ENCODE measurements around the gene BTNL3. TPM values are rescaled to one million over a fixed set of nuclear protein-coding genes. Genes with fewer than 3 reads are reported as not detected.

The BTNL3 gene
- total RNA-seq, 2 experiments from 2014 or later = not detected

DNA sequence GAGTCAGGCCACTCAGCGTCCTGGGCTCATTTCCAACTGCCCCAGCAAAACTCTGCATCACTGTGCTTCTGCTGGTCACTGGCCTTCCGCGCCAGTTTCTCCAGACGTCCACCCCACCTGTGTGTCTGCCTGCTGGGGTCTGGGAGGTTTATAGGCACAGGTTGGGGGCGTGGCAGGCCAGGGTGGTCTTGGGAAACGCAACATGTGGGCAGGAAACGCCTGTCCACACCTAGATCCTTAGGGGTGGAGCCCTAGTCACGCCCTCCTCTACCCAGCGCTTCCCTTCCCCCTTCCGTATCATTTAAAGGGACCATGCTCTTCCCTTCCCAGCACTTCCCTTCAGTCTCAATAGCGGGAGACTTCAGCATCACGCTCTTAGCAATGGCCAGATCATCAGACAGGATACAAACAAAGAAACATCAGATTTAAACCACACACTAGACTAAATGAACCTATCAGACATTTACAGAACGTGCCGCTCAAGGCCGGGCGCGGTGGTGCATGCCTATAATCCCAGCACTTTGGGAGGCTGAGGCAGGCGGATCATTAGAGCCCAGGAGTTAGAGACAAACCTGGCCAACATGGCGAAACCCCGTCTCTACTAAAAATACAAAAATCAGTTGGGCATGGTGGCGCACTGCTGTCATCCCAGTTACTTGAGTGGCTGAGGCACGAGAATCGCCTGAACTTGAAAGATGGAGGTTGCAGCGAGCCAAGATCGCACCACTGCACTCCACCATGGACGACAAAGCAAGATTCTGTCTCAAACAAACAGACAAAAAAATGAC lies 39.6 kb downstream of the BTNL3 start:
- Mint-ChIP-seq H3K4me1 (ENCODE audit: low read depth) (no peaks in the 10 kb centered on the region), H3K4me3 (no peak overlapping the region), H3K36me3 (no peaks in the 10 kb centered on the region), H3K9me3 (peaks cover 2% of the 10 kb centered on the region), H3K27me3 (peaks cover 29% of the 10 kb centered on the region), H3K27ac (no peak overlapping the region)
- POLR2A ChIA-PET = no interaction called here
- no peak for DNase-seq
- CTCF ChIA-PET = no interaction called here
- intact Hi-C loops (cut with micrococcal nuclease) = no loop called here

GRCh38 chr5:181031716-181032115 lies 43.1 kb downstream of the BTNL3 start:
- intact Hi-C loops (cut with micrococcal nuclease) = no loop called here
- ChIA-PET POLR2A (no interaction called here), CTCF (interaction anchor here (0.6 kb wide), 1 partner anchor 91 kb away, joined by 4 read pairs; no protein-coding TSS in a partner anchor)
- DNase-seq = no peak
- Mint-ChIP-seq H3K27ac (no peak overlapping the region), H3K27me3 (peaks cover 15% of the 10 kb centered on the region), H3K36me3 (no peaks in the 10 kb centered on the region), H3K4me3 (no peak overlapping the region), H3K4me1 (ENCODE audit: low read depth) (no peaks in the 10 kb centered on the region), H3K9me3 (peaks cover 2% of the 10 kb centered on the region)

- no peak for DNase-seq
- peaks cover 18% of the 10 kb centered on the region for H3K27me3 Mint-ChIP-seq
- H3K9me3 Mint-ChIP-seq = peaks cover 2% of the 10 kb centered on the region
- no peaks in the 10 kb centered on the region for H3K36me3 Mint-ChIP-seq
- no peaks in the 10 kb centered on the region for H3K4me1 Mint-ChIP-seq (ENCODE audit: low read depth)
- H3K4me3 Mint-ChIP-seq = no peak overlapping the region
- POLR2A ChIA-PET = no interaction called here
- CTCF ChIA-PET = no interaction called here
- H3K27ac Mint-ChIP-seq = no peak overlapping the region
- intact Hi-C loops (cut with micrococcal nuclease) = no loop called here
Measured at GRCh38 chr5:181035991-181036815, 47.6 kb downstream of the BTNL3 start.

- ChIA-PET CTCF (no interaction called here), POLR2A (no interaction called here)
- no peaks in the 10 kb centered on the region for H3K4me1 Mint-ChIP-seq (ENCODE audit: low read depth)
- H3K9me3 Mint-ChIP-seq = peaks cover 2% of the 10 kb centered on the region
- peaks cover 18% of the 10 kb centered on the region for H3K27me3 Mint-ChIP-seq
- no peak overlapping the region for H3K27ac Mint-ChIP-seq
- DNase-seq = no peak
- no peaks in the 10 kb centered on the region for H3K36me3 Mint-ChIP-seq
- intact Hi-C loops (cut with micrococcal nuclease) = no loop called here
- no peak overlapping the region for H3K4me3 Mint-ChIP-seq
Measured at GRCh38 chr5:181036816-181037364, 48.2 kb downstream of the BTNL3 start.

GRCh38 chr5:181037365-181037861 lies 48.8 kb downstream of the BTNL3 start:
- DNase-seq = no peak
- CTCF ChIA-PET = no interaction called here
- H3K27me3 Mint-ChIP-seq = peaks cover 18% of the 10 kb centered on the region
- POLR2A ChIA-PET = no interaction called here
- no peaks in the 10 kb centered on the region for H3K9me3 Mint-ChIP-seq
- no peaks in the 10 kb centered on the region for H3K36me3 Mint-ChIP-seq
- intact Hi-C loops (cut with micrococcal nuclease) = no loop called here
- no peak overlapping the region for H3K27ac Mint-ChIP-seq
- H3K4me1 Mint-ChIP-seq (ENCODE audit: low read depth) = no peaks in the 10 kb centered on the region
- no peak overlapping the region for H3K4me3 Mint-ChIP-seq

DNA sequence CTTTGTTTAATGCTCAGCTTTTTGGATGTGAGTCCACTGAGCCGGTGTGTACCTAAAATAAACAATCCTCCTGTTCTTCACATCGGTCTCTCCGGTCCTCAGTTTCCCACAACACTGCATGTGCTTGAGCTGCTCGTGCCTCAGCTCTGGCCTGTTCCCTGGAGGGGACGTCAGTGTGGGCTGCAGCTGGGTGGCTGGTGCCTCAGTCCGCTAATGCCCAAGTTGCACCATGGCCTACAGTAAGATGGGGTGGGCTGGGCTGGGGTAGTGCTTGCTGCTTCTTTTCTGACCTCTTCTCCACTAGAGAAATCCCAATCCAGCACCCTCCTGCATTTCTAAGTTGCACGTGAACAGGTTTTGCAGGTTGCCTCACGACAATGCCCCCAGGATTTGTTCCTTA lies 50.8 kb downstream of the BTNL3 start:
- H3K4me1 Mint-ChIP-seq (ENCODE audit: low read depth) = no peaks in the 10 kb centered on the region
- ChIA-PET CTCF (no interaction called here), POLR2A (interaction anchor here (0.6 kb wide), 1 partner anchor 472 kb away, joined by 3 read pairs; no protein-coding TSS in a partner anchor)
- H3K9me3 Mint-ChIP-seq = no peaks in the 10 kb centered on the region
- no peak overlapping the region for H3K4me3 Mint-ChIP-seq
- no peak overlapping the region for H3K27ac Mint-ChIP-seq
- intact Hi-C loops (cut with micrococcal nuclease) = no loop called here
- no peaks in the 10 kb centered on the region for H3K36me3 Mint-ChIP-seq
- no peak for DNase-seq
- H3K27me3 Mint-ChIP-seq = peaks cover 32% of the 10 kb centered on the region

DNA sequence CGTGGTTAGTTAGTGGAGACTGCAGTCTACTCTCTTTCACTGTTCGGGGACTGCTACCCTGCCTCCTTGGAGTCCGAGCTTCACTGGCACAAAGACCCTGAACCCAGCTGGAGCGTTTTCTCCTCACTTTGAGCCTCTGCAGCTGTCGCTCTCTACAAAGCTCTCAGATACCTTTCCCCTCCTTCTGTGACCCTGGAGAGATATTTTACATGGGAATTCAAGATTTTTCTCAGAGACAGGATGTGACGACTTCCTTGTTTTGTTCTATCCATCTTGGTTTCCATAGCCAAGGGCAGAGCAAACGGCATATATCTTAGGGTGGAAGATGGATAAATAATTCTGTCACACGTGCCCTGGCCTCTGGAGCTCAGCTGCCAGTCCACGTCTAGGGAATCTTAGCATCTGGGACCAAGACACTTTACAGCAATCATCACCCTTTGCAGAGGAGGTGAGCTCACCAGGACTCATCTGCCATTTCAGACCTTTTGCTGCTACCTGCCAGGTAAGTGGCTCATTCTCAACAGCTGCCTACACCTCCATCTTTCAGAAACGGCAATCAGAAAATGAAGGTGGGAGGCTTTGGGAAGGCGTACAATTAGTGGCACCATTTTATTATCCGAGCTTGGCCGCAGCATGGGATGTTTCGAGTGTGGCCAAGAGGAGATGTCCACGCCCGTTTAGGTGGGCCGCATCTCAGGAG lies 51.4 kb downstream of the BTNL3 start, which contains the start of gene BTNL9:
TSS of gene BTNL9 (plus strand) at position 336 of the 700 bp plus-strand sequence. CDS start 5,224 bp downstream, outside the sequence.
- intact Hi-C loops (cut with micrococcal nuclease) = no loop called here

GRCh38 chr5:181040631-181040945 lies 51.9 kb downstream of the BTNL3 start:
- intact Hi-C loops (cut with micrococcal nuclease) = no loop called here
- no peaks in the 10 kb centered on the region for H3K4me1 Mint-ChIP-seq (ENCODE audit: low read depth)
- no peak overlapping the region for H3K4me3 Mint-ChIP-seq
- no peaks in the 10 kb centered on the region for H3K36me3 Mint-ChIP-seq
- no peak overlapping the region for H3K27ac Mint-ChIP-seq
- H3K27me3 Mint-ChIP-seq = peaks cover 34% of the 10 kb centered on the region
- no peaks in the 10 kb centered on the region for H3K9me3 Mint-ChIP-seq
- DNase-seq = no peak
- POLR2A ChIA-PET = no interaction called here
- CTCF ChIA-PET = no interaction called here

More for the DNA sequence above, 51.4 kb downstream of the BTNL3 start, which contains the start of gene BTNL9:
- no peaks in the 10 kb centered on the region for H3K36me3 Mint-ChIP-seq
- H3K4me1 Mint-ChIP-seq (ENCODE audit: low read depth) = no peaks in the 10 kb centered on the region
- no peak within 1 kb of the TSS for H3K27ac Mint-ChIP-seq
- no peak within 1 kb of the TSS for H3K4me3 Mint-ChIP-seq
- H3K9me3 Mint-ChIP-seq = no peaks in the 10 kb centered on the region
- POLR2A ChIA-PET = no interaction called here
- CTCF ChIA-PET = no interaction called here
- DNase-seq = no peak
- peaks cover 34% of the 10 kb centered on the region for H3K27me3 Mint-ChIP-seq

DNA sequence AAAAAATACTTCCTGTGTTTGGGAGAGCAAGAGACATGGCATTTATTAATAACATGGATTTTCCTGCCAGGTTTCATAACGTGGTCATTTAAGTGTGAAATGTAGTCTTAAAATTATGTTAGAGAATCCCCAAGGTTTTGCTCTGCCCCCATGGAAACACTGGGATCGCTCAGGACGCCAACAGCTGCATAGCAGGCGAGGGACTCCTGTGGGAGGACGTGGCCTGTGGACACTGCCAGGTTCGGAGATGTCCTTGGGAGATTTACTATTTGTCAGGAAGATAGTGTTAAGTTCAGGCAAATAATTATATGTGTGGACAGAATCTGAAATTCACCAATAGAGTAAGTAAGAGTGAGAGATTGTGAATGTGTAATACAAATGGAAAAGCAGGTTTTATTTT lies 52.4 kb downstream of the BTNL3 start:
- no peak for DNase-seq
- H3K9me3 Mint-ChIP-seq = no peaks in the 10 kb centered on the region
- POLR2A ChIA-PET = no interaction called here

DNA sequence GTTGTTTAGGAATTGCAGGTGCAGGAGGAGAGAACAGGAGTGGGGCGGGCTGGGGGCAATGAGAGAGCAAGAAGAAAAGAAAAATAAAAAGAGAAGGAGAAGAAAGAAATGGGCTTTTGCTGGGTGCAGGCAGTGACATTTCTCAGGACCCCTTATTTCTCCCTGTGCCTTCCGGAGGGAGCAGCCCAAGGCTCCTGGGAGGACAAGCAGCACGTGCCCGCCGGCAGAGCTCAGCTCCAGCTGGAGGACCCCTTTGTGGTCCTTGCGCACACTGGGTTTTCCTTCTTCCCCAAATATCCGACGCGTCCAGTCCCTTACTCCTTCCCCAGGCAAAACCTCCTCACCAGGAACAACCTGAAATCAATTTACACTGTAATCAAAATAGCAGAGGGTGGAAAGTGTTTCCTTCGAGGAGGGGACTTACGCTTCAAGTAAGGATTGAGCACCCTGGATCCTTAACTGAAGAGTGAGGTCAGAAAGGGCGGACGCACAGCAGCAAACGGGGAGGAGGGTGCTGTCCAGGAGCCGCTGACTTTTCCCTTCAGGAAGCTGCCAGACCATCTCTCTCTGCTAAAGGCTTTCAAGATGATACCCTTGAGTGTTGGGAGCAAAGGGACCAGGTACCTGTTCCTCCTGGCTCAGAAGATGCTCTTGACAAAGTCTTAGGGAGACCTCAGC lies 53.5 kb downstream of the BTNL3 start:
- peaks cover 28% of the 10 kb centered on the region for H3K27me3 Mint-ChIP-seq
- DNase-seq = no peak
- POLR2A ChIA-PET = no interaction called here
- CTCF ChIA-PET = no interaction called here
- H3K9me3 Mint-ChIP-seq = no peaks in the 10 kb centered on the region
- H3K36me3 Mint-ChIP-seq = no peaks in the 10 kb centered on the region
- no peak overlapping the region for H3K27ac Mint-ChIP-seq
- no peak overlapping the region for H3K4me3 Mint-ChIP-seq
- no peaks in the 10 kb centered on the region for H3K4me1 Mint-ChIP-seq (ENCODE audit: low read depth)
- intact Hi-C loops (cut with micrococcal nuclease) = no loop called here

More for the DNA sequence above, 52.4 kb downstream of the BTNL3 start:
- intact Hi-C loops (cut with micrococcal nuclease) = no loop called here
- no peaks in the 10 kb centered on the region for H3K4me1 Mint-ChIP-seq (ENCODE audit: low read depth)
- H3K27ac Mint-ChIP-seq = no peak overlapping the region
- H3K4me3 Mint-ChIP-seq = no peak overlapping the region
- no peaks in the 10 kb centered on the region for H3K36me3 Mint-ChIP-seq
- CTCF ChIA-PET = no interaction called here
- peaks cover 34% of the 10 kb centered on the region for H3K27me3 Mint-ChIP-seq

DNA sequence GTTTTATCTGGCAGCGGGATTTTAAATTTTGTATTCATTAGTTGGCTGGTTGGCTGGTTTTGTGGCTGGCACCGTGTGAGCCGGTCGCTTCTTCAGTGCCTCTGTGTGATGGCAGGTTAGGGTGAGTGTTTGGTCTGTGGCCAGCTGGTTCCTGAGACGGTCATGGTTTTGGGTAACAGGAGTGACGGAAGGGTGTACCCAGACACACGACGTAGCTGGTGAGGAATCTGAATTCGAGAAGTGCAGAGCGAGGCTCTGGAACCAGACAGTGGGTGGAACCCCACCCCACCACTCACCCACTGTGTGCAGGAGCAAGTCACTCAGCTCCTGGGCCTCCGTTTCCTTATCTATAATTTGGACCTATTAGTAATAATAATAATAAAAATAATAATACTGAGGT lies 54.1 kb downstream of the BTNL3 start:
- Mint-ChIP-seq H3K27me3 (peaks cover 31% of the 10 kb centered on the region), H3K4me3 (no peak overlapping the region), H3K9me3 (no peaks in the 10 kb centered on the region), H3K36me3 (no peaks in the 10 kb centered on the region), H3K4me1 (ENCODE audit: low read depth) (no peaks in the 10 kb centered on the region), H3K27ac (no peak overlapping the region)
- ChIA-PET POLR2A (no interaction called here), CTCF (no interaction called here)
- intact Hi-C loops (cut with micrococcal nuclease) = no loop called here
- no peak for DNase-seq

Data from activated CD4-positive, alpha-beta memory T cell treated with anti-CD3 and anti-CD28 coated beads for 36 hours (primary cell).